ENCODE measurements around the gene PTPN4.

Gene PTPN4

DNA sequence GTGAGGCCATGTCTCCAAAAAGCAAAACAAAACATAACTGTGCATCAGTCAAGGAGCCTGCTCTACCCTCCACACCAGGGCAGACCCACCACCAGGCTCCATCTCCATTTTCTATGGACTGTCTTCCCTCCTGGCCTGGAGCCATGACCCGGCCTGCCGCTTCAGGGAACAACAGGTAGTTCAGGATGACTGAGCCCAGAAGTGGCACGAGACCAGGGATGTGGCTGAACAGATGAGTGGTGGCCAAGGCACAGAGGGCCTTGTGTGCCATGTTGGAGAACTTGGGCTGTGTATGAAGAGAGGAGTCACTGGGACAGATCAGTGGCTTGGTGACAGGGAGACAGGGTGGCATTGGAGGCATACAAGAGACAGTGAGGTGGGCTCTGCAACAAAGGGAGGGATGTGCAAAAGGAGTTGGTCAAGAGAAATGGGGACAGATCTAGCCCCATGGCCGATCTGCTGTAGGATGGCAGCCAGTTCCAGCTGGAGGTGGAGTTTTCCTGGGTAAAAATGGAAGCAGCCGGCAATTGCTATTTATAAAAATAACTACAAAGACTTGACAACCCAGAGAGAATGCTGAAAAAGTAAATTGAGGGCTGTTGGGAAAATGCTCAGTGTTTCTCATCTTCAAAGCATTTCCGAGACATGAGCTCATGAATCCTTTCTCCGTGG lies 45.8 kb upstream of the PTPN4 start:
- no peak overlapping the region for H2AFZ ChIP-seq (ENCODE audit: insufficient read depth, low read length, poor library complexity)
- no peak overlapping the region for H4K91ac ChIP-seq (ENCODE audit: low read depth, low read length)
- H3K79me2 ChIP-seq (ENCODE audit: control insufficient read depth, insufficient read depth, low read length, poor library complexity), result no peaks in the 10 kb centered on the region
- H3K23ac ChIP-seq (ENCODE audit: low read length), result no peak overlapping the region
- H2AK5ac ChIP-seq (ENCODE audit: low read length), result no peak overlapping the region
- H3K14ac ChIP-seq (ENCODE audit: low read length), result no peak overlapping the region
- H4K8ac ChIP-seq (ENCODE audit: low read depth, low read length), result no peak overlapping the region
- H3K9me3 ChIP-seq (ENCODE audit: insufficient read depth, low read depth, low read length), result no peaks in the 10 kb centered on the region
- H3K27me3 ChIP-seq (ENCODE audit: insufficient read depth, low read length), result no peaks in the 10 kb centered on the region
- peaks cover 0 to 2% of the 10 kb centered on the region in 2 experiments for H3K4me1 ChIP-seq (ENCODE audit: control insufficient read depth in 1 of 2, insufficient read depth in 2 of 2, low read length in 2 of 2)
- no peak overlapping the region for H3K9ac ChIP-seq (ENCODE audit: low read length)
- H3K79me1 ChIP-seq (ENCODE audit: low read length), result no peaks in the 10 kb centered on the region
- H2BK12ac ChIP-seq (ENCODE audit: low read length), result no peak overlapping the region
- H4K12ac ChIP-seq (ENCODE audit: low read depth, low read length), result no peak overlapping the region
- no CpG with 5 or more reads among the region's 7 CpGs for WGBS (ENCODE audit: extremely low coverage, insufficient coverage, insufficient read length)
- no peak overlapping the region for H2BK120ac ChIP-seq (ENCODE audit: insufficient read depth, low read length, poor library complexity)
- H3K27ac ChIP-seq (ENCODE audit: low read depth, low read length), result no peak overlapping the region
- H3K4me3 ChIP-seq (ENCODE audit: low read depth, low read length), result no peak overlapping the region
- no peak overlapping the region for H3K4me2 ChIP-seq (ENCODE audit: low read length)
- no peak overlapping the region for H2BK5ac ChIP-seq (ENCODE audit: low read depth, low read length, poor library complexity)
- no peak for DNase-seq
- no peak overlapping the region for H3K18ac ChIP-seq (ENCODE audit: low read length)
- no peak overlapping the region for H3K4ac ChIP-seq (ENCODE audit: low read depth, low read length)
- no peaks in the 10 kb centered on the region for H3K36me3 ChIP-seq (ENCODE audit: control insufficient read depth in 1 of 2, insufficient read depth in 2 of 2, low read length in 2 of 2)

DNA sequence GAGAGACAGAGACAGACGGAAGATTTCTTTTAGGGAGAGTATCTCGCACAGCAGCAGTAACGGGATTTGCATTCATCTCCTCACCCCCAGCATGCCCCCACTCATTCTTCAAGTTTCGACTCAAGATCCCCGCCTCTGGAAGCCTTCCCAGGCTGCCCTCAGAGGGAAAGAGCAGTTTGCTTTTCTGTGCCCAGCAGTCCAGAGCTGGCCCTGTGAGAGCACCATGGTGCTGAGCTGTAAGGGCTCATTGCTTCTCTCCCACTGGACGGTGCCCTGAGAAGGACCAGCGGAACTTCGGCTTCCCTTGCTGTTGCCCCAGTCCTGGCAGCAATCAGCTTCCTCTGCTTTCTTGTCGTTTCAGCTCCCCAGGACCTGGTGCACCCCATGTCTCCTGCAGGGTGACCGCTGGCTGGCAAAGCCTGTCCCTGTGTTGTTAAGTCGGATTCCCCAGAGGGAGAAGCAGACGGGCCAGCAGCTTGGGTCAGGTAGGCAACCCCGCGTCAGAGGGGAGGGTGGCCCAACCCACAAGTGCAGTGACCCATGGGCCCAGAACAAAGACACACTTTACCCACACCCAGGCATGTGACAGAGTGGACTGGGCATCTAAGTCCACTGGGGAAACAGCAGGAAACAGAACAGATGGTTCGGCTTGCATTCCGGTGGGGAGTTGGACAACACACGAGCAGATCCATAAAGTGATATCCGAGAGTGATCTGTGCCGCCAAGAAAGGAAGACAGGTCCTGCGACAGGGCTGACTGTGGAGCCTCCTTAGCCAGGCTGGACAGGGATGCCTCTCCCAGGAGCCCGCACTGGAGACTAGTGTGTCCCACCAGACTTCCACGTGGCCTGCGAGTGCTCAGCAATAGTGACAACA lies 44.1 kb upstream of the PTPN4 start:
- H3K4me2 ChIP-seq (ENCODE audit: low read length), result no peak overlapping the region
- H2BK12ac ChIP-seq (ENCODE audit: low read length), result no peak overlapping the region
- no peaks in the 10 kb centered on the region for H3K27me3 ChIP-seq (ENCODE audit: insufficient read depth, low read length)
- H3K4ac ChIP-seq (ENCODE audit: low read depth, low read length), result no peak overlapping the region
- no peak overlapping the region for H3K14ac ChIP-seq (ENCODE audit: low read length)
- H2BK120ac ChIP-seq (ENCODE audit: insufficient read depth, low read length, poor library complexity), result no peak overlapping the region
- H3K23ac ChIP-seq (ENCODE audit: low read length), result no peak overlapping the region
- H2AK5ac ChIP-seq (ENCODE audit: low read length), result no peak overlapping the region
- H3K18ac ChIP-seq (ENCODE audit: low read length), result no peak overlapping the region
- H3K9ac ChIP-seq (ENCODE audit: low read length), result no peak overlapping the region
- no peak overlapping the region for H2BK5ac ChIP-seq (ENCODE audit: low read depth, low read length, poor library complexity)
- H3K9me3 ChIP-seq (ENCODE audit: insufficient read depth, low read depth, low read length), result no peaks in the 10 kb centered on the region
- WGBS (ENCODE audit: extremely low coverage, insufficient coverage, insufficient read length), result no CpG with 5 or more reads among the region's 23 CpGs
- no peak overlapping the region for H4K12ac ChIP-seq (ENCODE audit: low read depth, low read length)
- no peaks in the 10 kb centered on the region for H3K79me2 ChIP-seq (ENCODE audit: control insufficient read depth, insufficient read depth, low read length, poor library complexity)
- no peak overlapping the region for H3K27ac ChIP-seq (ENCODE audit: low read depth, low read length)
- H3K36me3 ChIP-seq (ENCODE audit: control insufficient read depth in 1 of 2, insufficient read depth in 2 of 2, low read length in 2 of 2), result no peaks in the 10 kb centered on the region
- no peak overlapping the region for H3K4me3 ChIP-seq (ENCODE audit: low read depth, low read length)
- no peaks in the 10 kb centered on the region for H3K79me1 ChIP-seq (ENCODE audit: low read length)
- no peak for DNase-seq
- no peak overlapping the region for H2AFZ ChIP-seq (ENCODE audit: insufficient read depth, low read length, poor library complexity)
- H4K8ac ChIP-seq (ENCODE audit: low read depth, low read length), result no peak overlapping the region
- H4K91ac ChIP-seq (ENCODE audit: low read depth, low read length), result no peak overlapping the region
- H3K4me1 ChIP-seq (ENCODE audit: control insufficient read depth in 1 of 2, insufficient read depth in 2 of 2, low read length in 2 of 2), result peaks cover 0 to 2% of the 10 kb centered on the region in 2 experiments

- Histone ChIP-seq H3K27ac (ENCODE audit: low read depth, low read length) (no peak overlapping the region), H3K79me1 (ENCODE audit: low read length) (no peaks in the 10 kb centered on the region), H3K4me1 (ENCODE audit: control insufficient read depth in 1 of 2, insufficient read depth in 2 of 2, low read length in 2 of 2) (peaks cover 0 to 2% of the 10 kb centered on the region in 2 experiments), H3K4me3 (ENCODE audit: low read depth, low read length) (no peak overlapping the region), H3K18ac (ENCODE audit: low read length) (no peak overlapping the region), H2BK120ac (ENCODE audit: insufficient read depth, low read length, poor library complexity) (no peak overlapping the region), H2BK5ac (ENCODE audit: low read depth, low read length, poor library complexity) (no peak overlapping the region), H3K79me2 (ENCODE audit: control insufficient read depth, insufficient read depth, low read length, poor library complexity) (no peaks in the 10 kb centered on the region), H4K12ac (ENCODE audit: low read depth, low read length) (no peak overlapping the region), H3K27me3 (ENCODE audit: insufficient read depth, low read length) (no peaks in the 10 kb centered on the region), H3K9ac (ENCODE audit: low read length) (no peak overlapping the region), H3K4me2 (ENCODE audit: low read length) (no peak overlapping the region), H3K23ac (ENCODE audit: low read length) (no peak overlapping the region), H3K4ac (ENCODE audit: low read depth, low read length) (no peak overlapping the region), H2BK12ac (ENCODE audit: low read length) (no peak overlapping the region), H4K8ac (ENCODE audit: low read depth, low read length) (no peak overlapping the region), H3K14ac (ENCODE audit: low read length) (no peak overlapping the region), H3K36me3 (ENCODE audit: control insufficient read depth in 1 of 2, insufficient read depth in 2 of 2, low read length in 2 of 2) (no peaks in the 10 kb centered on the region), H4K91ac (ENCODE audit: low read depth, low read length) (no peak overlapping the region), H2AFZ (ENCODE audit: insufficient read depth, low read length, poor library complexity) (no peak overlapping the region), H2AK5ac (ENCODE audit: low read length) (no peak overlapping the region), H3K9me3 (ENCODE audit: insufficient read depth, low read depth, low read length) (no peaks in the 10 kb centered on the region)
- WGBS (ENCODE audit: extremely low coverage, insufficient coverage, insufficient read length), result no CpG with 5 or more reads among the region's 6 CpGs
- DNase-seq, result no peak
These were observed 43.4 kb upstream of the PTPN4 start for GRCh38 chr2:119716284-119716672.

GRCh38 chr2:119718501-119719260 lies 41.0 kb upstream of the PTPN4 start:
- no peaks in the 10 kb centered on the region for H3K27me3 ChIP-seq (ENCODE audit: insufficient read depth, low read length)
- WGBS (ENCODE audit: extremely low coverage, insufficient coverage, insufficient read length), result no CpG with 5 or more reads among the region's 12 CpGs

More at GRCh38 chr2:119718501-119719260, 41.0 kb upstream of the PTPN4 start:
- no peaks in the 10 kb centered on the region for H3K36me3 ChIP-seq (ENCODE audit: control insufficient read depth in 1 of 2, insufficient read depth in 2 of 2, low read length in 2 of 2)
- H3K4me3 ChIP-seq (ENCODE audit: low read depth, low read length), result no peak overlapping the region
- H3K9ac ChIP-seq (ENCODE audit: low read length), result no peak overlapping the region
- peaks cover 0 to 2% of the 10 kb centered on the region in 2 experiments for H3K4me1 ChIP-seq (ENCODE audit: control insufficient read depth in 1 of 2, insufficient read depth in 2 of 2, low read length in 2 of 2)
- H3K27ac ChIP-seq (ENCODE audit: low read depth, low read length), result no peak overlapping the region
- H3K4me2 ChIP-seq (ENCODE audit: low read length), result no peak overlapping the region
- H4K8ac ChIP-seq (ENCODE audit: low read depth, low read length), result no peak overlapping the region
- no peak overlapping the region for H2BK5ac ChIP-seq (ENCODE audit: low read depth, low read length, poor library complexity)
- H4K91ac ChIP-seq (ENCODE audit: low read depth, low read length), result no peak overlapping the region
- H3K4ac ChIP-seq (ENCODE audit: low read depth, low read length), result no peak overlapping the region
- H3K18ac ChIP-seq (ENCODE audit: low read length), result no peak overlapping the region
- H3K9me3 ChIP-seq (ENCODE audit: insufficient read depth, low read depth, low read length), result no peaks in the 10 kb centered on the region
- no peak overlapping the region for H2BK120ac ChIP-seq (ENCODE audit: insufficient read depth, low read length, poor library complexity)
- H3K79me2 ChIP-seq (ENCODE audit: control insufficient read depth, insufficient read depth, low read length, poor library complexity), result no peaks in the 10 kb centered on the region
- no peak overlapping the region for H2AFZ ChIP-seq (ENCODE audit: insufficient read depth, low read length, poor library complexity)
- H3K23ac ChIP-seq (ENCODE audit: low read length), result no peak overlapping the region
- H3K79me1 ChIP-seq (ENCODE audit: low read length), result no peaks in the 10 kb centered on the region
- H3K14ac ChIP-seq (ENCODE audit: low read length), result no peak overlapping the region
- no peak overlapping the region for H2AK5ac ChIP-seq (ENCODE audit: low read length)
- no peak overlapping the region for H4K12ac ChIP-seq (ENCODE audit: low read depth, low read length)
- H2BK12ac ChIP-seq (ENCODE audit: low read length), result no peak overlapping the region
- no peak for DNase-seq

Measured in trophoblast cell (in vitro differentiated cells and primary cell).